ENCODE data around the gene COL1A2.

Gene COL1A2

GRCh38 chr7:94409200-94409948, 14.7 kb downstream of the COL1A2 start:
- in situ Hi-C loops (cut with MboI; ENCODE audit: low sequenced_read_pairs) = no loop called here

DNA sequence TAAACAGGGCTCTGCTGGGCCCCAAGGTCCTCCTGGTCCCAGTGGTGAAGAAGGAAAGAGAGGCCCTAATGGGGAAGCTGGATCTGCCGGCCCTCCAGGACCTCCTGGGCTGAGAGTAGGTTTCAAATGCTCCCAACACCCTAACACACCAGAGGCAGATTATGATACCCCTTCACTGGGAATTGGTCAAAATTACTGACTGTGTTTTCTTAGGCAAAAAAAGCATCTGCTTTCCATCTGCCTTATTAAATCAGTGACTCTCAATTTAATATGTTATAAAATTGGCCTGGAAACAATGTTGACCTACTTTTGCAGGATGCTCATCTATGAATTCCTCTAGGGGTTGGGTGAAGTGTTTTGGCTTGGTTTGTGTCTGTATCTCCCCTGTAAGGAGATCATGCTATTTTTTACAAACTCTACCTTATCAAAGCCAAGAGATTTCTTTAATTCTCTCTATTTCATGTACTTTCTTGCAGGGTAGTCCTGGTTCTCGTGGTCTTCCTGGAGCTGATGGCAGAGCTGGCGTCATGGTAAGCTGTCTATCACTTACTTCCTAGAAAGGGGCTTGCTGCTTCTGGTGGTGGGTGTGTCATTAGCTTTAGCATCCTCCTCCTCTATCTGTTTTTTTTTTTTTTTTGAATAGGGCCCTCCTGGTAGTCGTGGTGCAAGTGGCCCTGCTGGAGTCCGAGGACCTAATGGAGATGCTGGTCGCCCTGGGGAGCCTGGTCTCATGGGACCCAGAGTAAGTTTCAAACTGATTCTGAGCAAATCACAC, 15.9 kb downstream of the COL1A2 start:
- in situ Hi-C loops (cut with MboI; ENCODE audit: low sequenced_read_pairs) = no loop called here

DNA sequence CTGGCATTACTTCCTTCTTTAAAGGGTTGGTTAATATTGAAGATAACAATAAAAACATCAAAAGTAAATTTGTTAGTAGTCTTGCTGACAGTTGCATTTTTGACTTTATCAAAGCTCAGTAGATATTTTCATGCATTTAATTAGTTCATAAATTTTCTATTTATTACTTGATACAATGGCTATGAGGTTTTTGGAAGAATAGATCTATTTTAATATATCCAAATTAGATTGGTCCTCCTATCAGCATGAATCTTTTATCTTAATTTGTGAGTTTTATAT, 16.4 kb downstream of the COL1A2 start:
- in situ Hi-C loops (cut with MboI; ENCODE audit: low sequenced_read_pairs) = no loop called here

- in situ Hi-C loops (cut with MboI; ENCODE audit: low sequenced_read_pairs) = no loop called here
Measured at GRCh38 chr7:94412762-94413322, 18.1 kb downstream of the COL1A2 start.

DNA sequence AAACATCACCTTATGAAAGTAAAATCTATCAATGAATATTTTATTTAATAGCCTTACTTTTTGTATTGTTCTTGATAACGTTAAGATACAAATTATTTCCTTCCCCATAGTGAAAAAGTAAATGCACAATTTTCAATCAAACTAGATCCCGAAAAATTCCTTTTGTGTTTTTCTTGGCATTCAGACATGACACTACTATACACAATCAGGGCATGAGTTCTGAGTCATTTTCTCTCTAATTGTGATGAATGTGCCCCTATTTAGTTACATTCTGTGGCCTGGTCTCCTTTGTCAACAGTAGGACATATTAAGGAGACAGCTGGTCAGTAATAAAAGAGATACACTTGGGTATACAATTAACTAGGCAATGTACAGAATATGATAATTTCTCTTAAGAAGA, 19.8 kb downstream of the COL1A2 start:
- in situ Hi-C loops (cut with MboI; ENCODE audit: low sequenced_read_pairs) = no loop called here

DNA sequence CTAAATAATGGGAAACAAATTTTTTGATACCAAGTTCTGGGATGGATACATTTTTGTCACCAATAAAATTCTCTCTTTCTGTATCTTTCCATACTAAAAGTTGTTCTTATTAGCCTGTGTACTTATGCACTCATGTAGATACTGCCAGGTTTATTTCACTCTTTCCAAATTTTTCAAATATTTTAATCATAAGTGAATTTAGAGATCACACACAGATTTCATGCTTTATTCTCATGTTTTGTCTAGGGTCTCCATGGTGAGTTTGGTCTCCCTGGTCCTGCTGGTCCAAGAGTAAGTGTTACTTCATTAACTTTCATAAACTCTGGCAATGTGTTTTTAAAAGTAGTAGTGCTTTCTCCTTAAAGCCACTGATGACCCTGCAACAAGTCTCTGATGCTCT, 20.3 kb downstream of the COL1A2 start:
- in situ Hi-C loops (cut with MboI; ENCODE audit: low sequenced_read_pairs) = no loop called here

DNA sequence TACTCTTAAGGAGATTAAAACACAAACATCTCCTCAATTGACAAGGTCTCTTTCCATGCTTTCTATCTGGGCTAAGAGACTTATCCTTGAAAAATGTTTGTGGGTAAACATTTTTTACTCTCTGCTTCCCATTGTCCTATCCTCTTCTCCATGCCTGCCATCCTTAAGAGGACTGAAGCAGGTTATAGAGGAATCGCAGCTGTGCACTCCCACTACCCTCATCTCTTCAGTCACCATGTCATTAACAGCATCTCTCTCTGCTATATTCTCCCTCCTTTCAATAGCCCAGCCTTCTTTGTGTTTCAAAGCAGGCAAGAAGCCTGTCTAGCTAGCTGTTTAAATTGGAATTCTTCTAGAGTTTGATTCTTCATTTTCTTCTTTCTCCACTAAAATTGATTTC, 22.6 kb downstream of the COL1A2 start:
- in situ Hi-C loops (cut with MboI; ENCODE audit: low sequenced_read_pairs) = no loop called here

DNA sequence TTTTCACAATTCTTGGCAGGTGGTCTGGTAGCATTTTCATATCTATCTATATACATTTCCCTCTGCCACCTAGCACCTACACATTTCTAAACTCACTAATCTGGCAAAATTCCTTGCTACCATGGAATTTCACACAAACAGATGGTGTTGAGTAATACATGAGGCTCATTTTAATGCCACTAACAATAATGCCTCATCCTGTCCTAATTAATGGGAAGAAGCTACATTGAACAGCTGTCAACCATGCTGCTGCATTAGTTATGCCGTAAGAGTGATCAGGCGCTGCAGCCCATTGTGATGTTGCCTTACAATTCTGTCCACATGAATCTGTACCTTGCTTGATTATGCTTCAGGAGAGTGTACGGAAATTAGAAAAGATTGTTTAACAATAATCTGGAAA, 23.2 kb downstream of the COL1A2 start:
- in situ Hi-C loops (cut with MboI; ENCODE audit: low sequenced_read_pairs) = no loop called here

GRCh38 chr7:94418851-94419250, 24.2 kb downstream of the COL1A2 start:
- in situ Hi-C loops (cut with MboI; ENCODE audit: low sequenced_read_pairs) = no loop called here

GRCh38 chr7:94420328-94420727, 25.6 kb downstream of the COL1A2 start:
- in situ Hi-C loops (cut with MboI; ENCODE audit: low sequenced_read_pairs) = no loop called here

- in situ Hi-C loops (cut with MboI; ENCODE audit: low sequenced_read_pairs) = no loop called here
Measured at GRCh38 chr7:94421681-94422080, 27.0 kb downstream of the COL1A2 start.

DNA sequence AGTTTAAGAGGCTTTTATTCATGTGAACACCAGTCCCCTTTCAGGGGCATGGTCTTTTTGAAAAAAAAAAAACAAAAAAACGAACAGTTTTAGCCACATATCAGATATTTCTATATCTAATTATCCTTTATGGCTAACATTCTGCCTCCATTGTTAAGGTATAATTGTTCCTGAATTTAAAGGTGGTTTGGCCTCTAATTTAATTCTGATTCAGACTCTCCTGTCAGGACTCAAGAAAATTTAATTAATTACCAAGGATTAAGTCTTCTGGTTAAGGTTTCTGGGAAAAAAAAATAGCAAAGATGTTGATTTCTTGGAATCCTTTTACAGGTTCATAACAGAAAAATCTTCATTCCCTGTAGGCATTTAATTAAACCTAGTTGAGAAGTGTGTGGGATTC, 27.4 kb downstream of the COL1A2 start:
- in situ Hi-C loops (cut with MboI; ENCODE audit: low sequenced_read_pairs) = no loop called here

DNA sequence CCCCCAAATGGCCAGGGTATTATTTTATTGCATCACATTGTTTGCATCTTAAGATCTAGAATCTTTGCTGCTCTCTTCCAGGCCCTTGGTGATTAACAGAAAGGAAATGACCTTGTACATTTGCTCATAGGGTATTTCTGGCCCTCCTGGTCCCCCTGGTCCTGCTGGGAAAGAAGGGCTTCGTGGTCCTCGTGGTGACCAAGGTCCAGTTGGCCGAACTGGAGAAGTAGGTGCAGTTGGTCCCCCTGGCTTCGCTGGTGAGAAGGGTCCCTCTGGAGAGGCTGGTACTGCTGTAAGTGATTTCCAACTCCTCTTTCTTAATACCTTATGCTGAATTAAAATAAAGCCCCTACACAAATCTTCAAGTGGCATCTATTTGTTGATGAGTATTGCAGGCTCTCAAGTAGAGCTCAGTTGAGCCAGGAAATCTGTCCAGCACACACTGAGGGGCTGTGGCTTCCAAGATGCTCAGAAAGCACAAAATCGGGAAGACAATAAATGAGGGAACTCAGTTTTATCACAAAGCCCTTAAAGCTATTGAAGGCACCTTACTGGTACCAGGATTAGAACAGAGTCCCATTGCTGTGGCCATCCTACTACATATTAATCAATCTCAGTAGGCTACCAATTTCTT, 28.2 kb downstream of the COL1A2 start:
- in situ Hi-C loops (cut with MboI; ENCODE audit: low sequenced_read_pairs) = no loop called here

- in situ Hi-C loops (cut with MboI; ENCODE audit: low sequenced_read_pairs) = no loop called here
Measured at GRCh38 chr7:94423863-94424735, 29.4 kb downstream of the COL1A2 start.

DNA sequence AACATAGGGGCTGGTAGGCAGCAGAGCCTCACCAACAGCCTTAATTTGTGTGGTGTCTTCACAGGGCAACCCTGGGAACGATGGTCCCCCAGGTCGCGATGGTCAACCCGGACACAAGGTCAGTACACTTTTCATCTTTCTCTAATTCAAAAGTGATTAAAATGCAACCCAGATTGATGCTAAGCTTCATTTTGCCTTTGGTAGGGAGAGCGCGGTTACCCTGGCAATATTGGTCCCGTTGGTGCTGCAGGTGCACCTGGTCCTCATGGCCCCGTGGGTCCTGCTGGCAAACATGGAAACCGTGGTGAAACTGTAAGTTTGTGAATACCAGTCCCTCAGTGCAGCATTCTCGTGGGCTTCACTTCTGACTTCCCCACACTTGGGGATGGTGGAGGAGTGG, 30.9 kb downstream of the COL1A2 start:
- in situ Hi-C loops (cut with MboI; ENCODE audit: low sequenced_read_pairs) = no loop called here

- in situ Hi-C loops (cut with MboI; ENCODE audit: low sequenced_read_pairs) = no loop called here
Measured at GRCh38 chr7:94426980-94427875, 32.5 kb downstream of the COL1A2 start.

DNA sequence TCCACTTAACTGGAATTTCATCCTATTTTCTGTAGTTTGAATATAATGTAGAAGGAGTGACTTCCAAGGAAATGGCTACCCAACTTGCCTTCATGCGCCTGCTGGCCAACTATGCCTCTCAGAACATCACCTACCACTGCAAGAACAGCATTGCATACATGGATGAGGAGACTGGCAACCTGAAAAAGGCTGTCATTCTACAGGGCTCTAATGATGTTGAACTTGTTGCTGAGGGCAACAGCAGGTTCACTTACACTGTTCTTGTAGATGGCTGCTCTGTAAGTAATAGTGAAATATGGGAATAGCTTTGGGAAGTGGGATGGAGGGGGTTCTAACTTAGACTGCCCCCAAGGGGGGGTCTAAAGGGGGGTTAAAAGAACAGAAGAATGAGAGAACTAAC, 34.5 kb downstream of the COL1A2 start:
- in situ Hi-C loops (cut with MboI; ENCODE audit: low sequenced_read_pairs) = no loop called here

GRCh38 chr7:94431176-94431575, 36.5 kb downstream of the COL1A2 start:
- in situ Hi-C loops (cut with MboI; ENCODE audit: low sequenced_read_pairs) = no loop called here

GRCh38 chr7:94431619-94432280, 37.1 kb downstream of the COL1A2 start:
- in situ Hi-C loops (cut with MboI; ENCODE audit: low sequenced_read_pairs) = no loop called here
